ENCODE results near the gene FAM13A.

FAM13A gene

GRCh38 chr4:88702782-88703181 lies 354.2 kb downstream of the FAM13A start:
- DNase-seq (ENCODE audit: insufficient read length, low spot score) (no peak), FAIRE-seq (no peak)

- DNase-seq (ENCODE audit: insufficient read length, low spot score), result no peak
- no peak for FAIRE-seq
Observed at GRCh38 chr4:88698519-88698918, 358.5 kb downstream of the FAM13A start.

GRCh38 chr4:88697588-88698329 lies 359.2 kb downstream of the FAM13A start, which contains the start of gene NAP1L5:
TSS of gene NAP1L5 (minus strand) at chr4:88697829. CDS start at chr4:88697754, 75 bp downstream.
- FAIRE-seq, result no peak
- DNase-seq (ENCODE audit: insufficient read length, low spot score), result no peak

DNA sequence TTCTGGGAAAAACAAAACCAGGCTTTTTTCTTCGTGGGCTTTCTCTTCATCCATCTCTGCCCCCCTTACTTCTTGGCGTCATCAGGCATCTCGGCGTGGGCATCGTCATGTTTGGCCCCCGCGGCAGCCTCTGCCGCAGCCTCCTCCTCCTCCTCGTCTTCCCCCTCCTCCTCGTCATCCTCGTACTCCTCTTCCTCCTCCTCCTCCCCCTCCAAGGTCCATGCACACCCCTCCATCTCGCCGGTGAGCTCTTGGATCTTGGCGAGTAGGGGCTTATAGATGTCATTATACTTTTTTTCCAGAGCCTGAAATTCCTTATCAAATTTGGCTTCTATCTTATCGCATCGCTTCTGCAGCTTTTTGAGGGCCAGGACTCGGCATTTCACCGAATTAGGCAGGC lies 359.8 kb downstream of the FAM13A start:
- DNase-seq (ENCODE audit: insufficient read length, low spot score), result no peak
- no peak for FAIRE-seq

GRCh38 chr4:88696630-88697029 lies 360.4 kb downstream of the FAM13A start:
- DNase-seq (ENCODE audit: insufficient read length, low spot score) (no peak), FAIRE-seq (no peak)

DNA sequence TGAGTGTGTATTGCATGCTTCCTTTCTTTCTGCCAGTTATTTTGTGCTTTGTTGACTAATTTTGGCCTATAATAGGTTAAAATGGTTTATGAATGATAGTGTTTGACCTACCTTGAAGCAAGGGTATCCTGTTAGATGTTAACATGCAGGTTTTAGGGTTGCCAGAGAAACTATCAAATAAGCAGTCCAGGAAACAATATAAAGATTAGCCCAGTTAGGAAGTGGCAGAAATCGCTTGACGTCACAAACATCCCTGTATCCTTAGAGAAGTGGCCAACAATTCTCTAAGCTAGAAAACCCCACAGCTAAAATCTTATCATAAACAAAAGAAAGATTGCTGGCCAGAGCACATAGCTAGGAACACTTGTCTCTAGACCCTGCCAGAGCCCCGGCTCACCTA lies 363.2 kb downstream of the FAM13A start:
- DNase-seq (ENCODE audit: insufficient read length, low spot score) (no peak), FAIRE-seq (no peak)

- FAIRE-seq, result no peak
- no peak for DNase-seq (ENCODE audit: insufficient read length, low spot score)
Observed at GRCh38 chr4:88690355-88690754, 366.6 kb downstream of the FAM13A start.

- FAIRE-seq (no peak), DNase-seq (ENCODE audit: insufficient read length, low spot score) (no peak)
Observed at GRCh38 chr4:88681209-88681608, 375.8 kb downstream of the FAM13A start.

Data from HTR-8/SVneo (cell line).